Subcutaneous abdominal adipose tissue (tissue), 5 donors: ENCODE data around the gene GPR180.

Source experiments
- H3K27ac ChIP-seq: one replicate; pipeline ENCODE4 v1.7.0; 2013; ENCODE audit warnings: low read depth, mild to moderate bottlenecking, inconsistent platforms, low read length, moderate library complexity
- H3K27me3 ChIP-seq, 5 donors: one replicate each; pipeline ENCODE4 v1.7.0; 2013; ENCODE audit warnings: low read length in 5 of 5, inconsistent platforms in 1 of 5; ENCODE audit not compliant: control insufficient read depth in 5 of 5, insufficient read depth in 4 of 5
- H3K36me3 ChIP-seq, 5 donors: one replicate each; pipeline ENCODE4 v1.7.0; 2013; ENCODE audit warnings: low read length in 5 of 5; ENCODE audit not compliant: control insufficient read depth in 5 of 5, insufficient read depth in 5 of 5
- H3K4me1 ChIP-seq, 5 donors: one replicate each; pipeline ENCODE4 v1.7.0; 2013; ENCODE audit warnings: low read length in 5 of 5, mild to moderate bottlenecking in 3 of 5, moderate library complexity in 1 of 5; ENCODE audit not compliant: control insufficient read depth in 5 of 5, insufficient read depth in 5 of 5
- H3K4me3 ChIP-seq, 5 donors: one replicate each; pipeline ENCODE4 v1.7.0; 2013; ENCODE audit warnings: low read length in 5 of 5, low read depth in 1 of 5
- H3K9ac ChIP-seq, 5 donors: one replicate each; pipeline ENCODE4 v1.7.0; 2013; ENCODE audit warnings: low read length in 5 of 5, mild to moderate bottlenecking in 4 of 5, moderate library complexity in 3 of 5
- H3K9me3 ChIP-seq, 5 donors: one replicate each; pipeline ENCODE4 v1.7.0; 2013; ENCODE audit warnings: low read length in 5 of 5; ENCODE audit not compliant: control insufficient read depth in 5 of 5
- donor health status: healthy.
- donor health status: healthy.
- donor health status: healthy.
- donor health status: healthy.
- donor health status: healthy.

Gene GPR180

GRCh38 chr13:94677799-94678198 lies 76.1 kb downstream of the GPR180 start:
- no peaks in the 10 kb centered on the region for H3K9me3 ChIP-seq
- no peak overlapping the region for H3K9ac ChIP-seq
- H3K27ac ChIP-seq: no peak overlapping the region
- H3K4me3 ChIP-seq: no peak overlapping the region
- H3K27me3 ChIP-seq: peaks cover 0 to 8% (median 5%) of the 10 kb centered on the region in 5 donors
- H3K36me3 ChIP-seq: no peaks in the 10 kb centered on the region
- H3K4me1 ChIP-seq: no peaks in the 10 kb centered on the region

GRCh38 chr13:94678845-94679244 lies 77.2 kb downstream of the GPR180 start:
- no peaks in the 10 kb centered on the region for H3K9me3 ChIP-seq
- H3K9ac ChIP-seq: no peak overlapping the region
- H3K27me3 ChIP-seq: peaks cover 0 to 8% (median 4%) of the 10 kb centered on the region in 5 donors
- no peaks in the 10 kb centered on the region for H3K36me3 ChIP-seq
- no peaks in the 10 kb centered on the region for H3K4me1 ChIP-seq
- H3K27ac ChIP-seq: no peak overlapping the region
- no peak overlapping the region for H3K4me3 ChIP-seq

- Histone ChIP-seq H3K4me1 (no peaks in the 10 kb centered on the region), H3K9ac (no peak overlapping the region), H3K27me3 (peaks cover 0 to 8% (median 3%) of the 10 kb centered on the region in 5 donors), H3K36me3 (no peaks in the 10 kb centered on the region), H3K4me3 (no peak overlapping the region), H3K9me3 (no peaks in the 10 kb centered on the region), H3K27ac (no peak overlapping the region)
These were observed 78.0 kb downstream of the GPR180 start for GRCh38 chr13:94679614-94680013.

- Histone ChIP-seq H3K36me3 (no peaks in the 10 kb centered on the region), H3K27me3 (peaks cover 0 to 5% (median 0%) of the 10 kb centered on the region in 5 donors), H3K4me1 (no peaks in the 10 kb centered on the region), H3K4me3 (no peak overlapping the region), H3K9me3 (no peaks in the 10 kb centered on the region), H3K27ac (no peak overlapping the region), H3K9ac (no peak overlapping the region)
These were observed 80.6 kb downstream of the GPR180 start for GRCh38 chr13:94682229-94682628.

GRCh38 chr13:94683409-94683808 lies 81.8 kb downstream of the GPR180 start:
- H3K27ac ChIP-seq: no peak overlapping the region
- H3K27me3 ChIP-seq: peaks cover 0 to 3% (median 0%) of the 10 kb centered on the region in 5 donors
- H3K9ac ChIP-seq: no peak overlapping the region
- H3K9me3 ChIP-seq: no peaks in the 10 kb centered on the region
- no peaks in the 10 kb centered on the region for H3K36me3 ChIP-seq
- H3K4me3 ChIP-seq: no peak overlapping the region
- no peaks in the 10 kb centered on the region for H3K4me1 ChIP-seq
